Fibroblast of the aortic adventitia (primary cell): Measurements from ENCODE around the gene PUS10. TPM values are rescaled to one million over a fixed set of nuclear protein-coding genes. Genes with fewer than 3 reads are reported as not detected.

Experiments used
- DNase-seq: peaks from one replicate; pipeline ENCODE4 v3.0.0-alpha.2; 2010; ENCODE audit warnings: low read depth
- H3K4me3 ChIP-seq: 2 replicates; pipeline ENCODE4 v1.5.1; 2011; ENCODE audit warnings: low read depth, mild to moderate bottlenecking, control low read depth, low read length, moderate library complexity
- CTCF ChIP-seq: IDR thresholded peaks from 2 replicates; pipeline ENCODE4 v1.5.1; 2011; ENCODE audit warnings: mild to moderate bottlenecking, low read length, control low read depth, inconsistent platforms; ENCODE audit not compliant: insufficient read depth
- total RNA-seq: library from RNA; depleted of rRNA; stranded (reverse); fragments of >200 nt; gene quantifications from 2 replicates; pipeline ENCODE4 v1.2.3, GENCODE V29; 2012; ENCODE audit warnings: low replicate concordance

The PUS10 gene, protein sequence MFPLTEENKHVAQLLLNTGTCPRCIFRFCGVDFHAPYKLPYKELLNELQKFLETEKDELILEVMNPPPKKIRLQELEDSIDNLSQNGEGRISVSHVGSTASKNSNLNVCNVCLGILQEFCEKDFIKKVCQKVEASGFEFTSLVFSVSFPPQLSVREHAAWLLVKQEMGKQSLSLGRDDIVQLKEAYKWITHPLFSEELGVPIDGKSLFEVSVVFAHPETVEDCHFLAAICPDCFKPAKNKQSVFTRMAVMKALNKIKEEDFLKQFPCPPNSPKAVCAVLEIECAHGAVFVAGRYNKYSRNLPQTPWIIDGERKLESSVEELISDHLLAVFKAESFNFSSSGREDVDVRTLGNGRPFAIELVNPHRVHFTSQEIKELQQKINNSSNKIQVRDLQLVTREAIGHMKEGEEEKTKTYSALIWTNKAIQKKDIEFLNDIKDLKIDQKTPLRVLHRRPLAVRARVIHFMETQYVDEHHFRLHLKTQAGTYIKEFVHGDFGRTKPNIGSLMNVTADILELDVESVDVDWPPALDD
- total RNA-seq, result 7.7 and 8.8 TPM in 2 replicates

DNA sequence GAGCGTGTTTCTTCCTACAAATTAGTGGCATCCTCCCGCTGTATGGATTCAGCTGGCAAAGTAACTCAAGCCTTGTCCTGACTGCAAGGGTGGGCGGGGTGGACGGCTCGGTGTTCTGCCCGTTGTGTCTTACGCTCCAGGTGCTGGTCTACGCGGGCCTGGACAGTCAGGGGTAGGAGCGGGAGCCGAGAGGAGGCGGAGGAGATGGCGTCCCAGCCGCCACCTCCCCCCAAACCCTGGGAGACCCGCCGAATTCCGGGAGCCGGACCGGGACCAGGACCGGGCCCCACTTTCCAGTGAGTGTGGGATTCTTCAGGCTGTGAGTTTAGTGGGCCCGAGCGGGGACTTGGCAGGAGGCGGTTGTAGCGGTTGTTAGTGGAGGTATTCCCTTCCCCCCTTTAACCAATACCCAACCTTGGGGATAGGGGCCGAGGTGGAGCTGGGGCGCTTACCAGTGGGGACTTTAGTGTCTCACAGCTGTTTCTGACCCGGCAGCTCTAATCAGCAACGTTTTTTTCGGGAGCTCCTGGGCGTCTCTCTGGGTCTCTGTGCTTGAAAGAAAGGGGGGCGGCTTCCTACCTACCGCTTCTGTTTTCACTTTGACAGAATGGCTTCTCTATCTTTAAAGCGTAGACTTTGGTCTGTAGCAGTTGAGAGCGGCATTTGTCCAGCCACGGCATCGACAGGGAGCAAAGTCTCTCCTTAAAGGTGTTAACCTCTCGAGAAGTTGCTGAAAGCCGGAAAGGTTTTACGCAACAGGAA is at the start of gene PUS10, which contains the start of gene PEX13:
TSS of gene PUS10 (minus strand) at position 700 of the 762 bp plus-strand sequence. CDS start 6,365 bp downstream, outside the sequence.
TSS of gene PEX13 (plus strand) at position 165 of the 762 bp plus-strand sequence. CDS start at position 205, 40 bp downstream.
- DNase-seq, result no peak
- peak within 1 kb of the TSS; percentile 94 for H3K4me3 ChIP-seq
- no peak for TF ChIP-seq CTCF

DNA sequence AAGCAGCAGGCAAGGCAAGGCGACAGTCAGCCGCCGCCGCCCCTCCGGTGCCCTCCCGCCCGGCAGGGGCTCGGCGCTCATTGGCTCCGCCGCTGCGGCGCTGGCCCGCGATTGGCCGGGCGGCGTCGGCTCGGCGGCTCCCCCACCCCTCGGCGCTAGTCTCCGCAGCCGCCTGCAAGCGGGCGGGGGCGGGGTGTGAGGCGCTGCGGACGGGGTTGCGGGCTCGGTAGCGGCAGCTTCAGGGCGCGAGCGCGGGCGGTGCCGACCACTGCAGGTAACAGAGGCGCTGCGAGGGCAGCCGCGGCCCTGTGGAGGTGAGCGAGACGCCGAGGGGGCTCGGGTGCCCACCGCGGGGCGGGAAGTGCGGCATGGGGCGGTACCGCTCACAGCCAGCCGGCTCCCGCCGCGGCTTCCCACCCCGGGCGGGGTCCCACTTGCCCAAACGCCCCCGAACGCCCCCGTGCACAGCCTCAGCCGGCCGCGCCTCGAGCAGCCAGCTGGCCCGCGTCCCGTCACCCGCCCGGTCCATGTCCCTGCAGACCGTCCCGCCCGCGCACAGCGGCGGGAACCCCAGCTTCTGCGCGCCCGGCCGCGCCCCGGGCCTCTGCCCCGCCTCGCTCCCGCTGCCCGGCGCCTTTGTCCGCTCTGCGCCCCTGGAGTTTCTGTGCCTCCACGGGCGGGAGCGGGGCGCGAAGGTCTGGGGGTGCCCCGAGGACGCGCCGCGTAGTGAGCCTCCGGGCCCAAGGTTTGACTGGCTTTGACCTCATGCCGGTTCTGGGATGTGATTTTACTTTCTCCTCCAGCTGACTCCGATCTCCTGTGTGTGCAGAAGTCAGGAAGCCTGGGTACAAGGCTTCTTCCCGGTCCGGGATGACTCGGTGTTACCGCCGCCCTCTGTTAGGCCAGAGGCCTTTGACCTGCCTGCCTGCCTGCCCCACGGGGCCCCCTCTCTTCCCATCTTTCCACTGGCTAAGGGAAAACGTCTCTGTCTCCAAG is 48.0 kb upstream of the PUS10 start, which contains the start of gene SANBR:
TSS of gene SANBR (plus strand) at position 158 of the 996 bp plus-strand sequence. CDS start 4,480 bp downstream, outside the sequence.
- peak within 1 kb of the TSS; percentile 81 for H3K4me3 ChIP-seq
- no peak for TF ChIP-seq CTCF
- peak; percentile 59 for DNase-seq

- no peak for DNase-seq
- TF ChIP-seq CTCF, result no peak
- no peak overlapping the region for H3K4me3 ChIP-seq
Observed at GRCh38 chr2:61059382-61059781, 41.3 kb upstream of the PUS10 start.

DNA sequence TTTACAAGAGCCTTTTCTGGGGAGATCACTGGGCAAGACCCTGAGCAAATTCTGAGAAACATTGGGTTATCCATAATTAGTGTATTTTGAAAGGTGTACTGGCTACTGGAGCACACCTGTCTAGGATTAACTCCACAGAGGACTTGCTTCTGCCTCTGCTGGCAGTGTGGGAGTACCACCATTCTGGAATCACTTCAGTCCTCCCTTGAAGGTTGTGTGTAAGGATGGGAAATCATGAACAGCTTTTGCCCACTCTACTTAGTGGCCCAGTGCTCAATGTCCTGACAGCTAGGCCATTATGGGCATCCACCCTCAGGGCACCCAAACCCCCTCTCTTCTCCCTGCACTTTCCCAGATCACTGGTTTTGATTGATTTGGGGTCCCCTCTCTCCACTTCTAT is 39.5 kb upstream of the PUS10 start:
- no peak for DNase-seq
- no peak for TF ChIP-seq CTCF
- H3K4me3 ChIP-seq, result no peak overlapping the region

GRCh38 chr2:61055557-61055956 is 37.5 kb upstream of the PUS10 start:
- no peak for TF ChIP-seq CTCF
- DNase-seq, result peak; percentile 20
- H3K4me3 ChIP-seq, result no peak overlapping the region
